Panc1 (cell line): ENCODE measurements around the gene SYNE1. TPM values are rescaled to one million over a fixed set of nuclear protein-coding genes. Genes with fewer than 3 reads are reported as not detected.

Source experiments
- ATAC-seq: fragments of 200-7000 bp; cut with Tn5 transposase; 2 replicates; pipeline ENCODE4 v1.9.1; 2020; ENCODE audit warnings: mild to moderate bottlenecking, moderate library complexity
- BruUV-seq: library from RNA; stranded (reverse); fragments of 400-500 nt; replicated peaks from 2 replicates; lab custom pipeline; 2021; lab: Mats Ljungman, UMichigan
- CTCF ChIA-PET: fragments of 300-600 bp; sonication (Branson Sonifier 250); formaldehyde crosslinking; loops from one replicate; lab custom pipeline; 2022; ENCODE audit warnings: antibody characterized with exemption; lab: Charles Lee
- POLR2A ChIA-PET: fragments of 300-600 bp; sonication (Branson Sonifier 250); formaldehyde crosslinking; loops from one replicate; lab custom pipeline; 2022; ENCODE audit warnings: antibody characterized with exemption; lab: Charles Lee
- DNase-seq: peaks from one replicate; pipeline ENCODE4 v3.0.0-alpha.2; 2010; ENCODE audit warnings: low read depth, low spot score
- H3K27ac ChIP-seq: 2 replicates; pipeline ENCODE4 v1.5.1; 2011; ENCODE audit warnings: mild to moderate bottlenecking, low read length, inconsistent platforms
- H3K27me3 ChIP-seq: fragments of 200-500 bp; sonication (Bioruptor generic); 2 replicates; pipeline ENCODE4 v1.6.0; 2014; ENCODE audit warnings: low read length, inconsistent platforms; ENCODE audit not compliant: control insufficient read depth, insufficient read depth
- H3K36me3 ChIP-seq: fragments of 200-500 bp; sonication (Bioruptor generic); 2 replicates; pipeline ENCODE4 v1.5.1; 2014; ENCODE audit warnings: inconsistent platforms, mild to moderate bottlenecking, low read length, moderate library complexity; ENCODE audit not compliant: control insufficient read depth, insufficient read depth
- H3K4me1 ChIP-seq: 2 replicates; pipeline ENCODE4 v1.5.1; 2011; ENCODE audit warnings: inconsistent platforms, mild to moderate bottlenecking, low read length, moderate library complexity; ENCODE audit not compliant: control insufficient read depth, insufficient read depth
- H3K4me3 ChIP-seq, 2 experiments: 2 replicates each; pipeline ENCODE4 v1.5.1; 2011 to 2012; ENCODE audit warnings: low read depth in 2 of 2, low read length in 2 of 2, mild to moderate bottlenecking in 2 of 2, inconsistent platforms in 1 of 2, moderate library complexity in 1 of 2
- H3K9me3 ChIP-seq: fragments of 200-500 bp; sonication (Bioruptor generic); 2 replicates; pipeline ENCODE4 v1.5.1; 2014; ENCODE audit warnings: low read depth, mild to moderate bottlenecking, inconsistent platforms, low read length, moderate library complexity; ENCODE audit not compliant: control insufficient read depth, insufficient read depth
- CTCF ChIP-seq: fragments of 450-650 bp; IDR thresholded peaks from 2 replicates; pipeline ENCODE4 v1.5.1; 2017; ENCODE audit warnings: mild to moderate bottlenecking
- POLR2AphosphoS5 ChIP-seq: IDR thresholded peaks from 2 replicates; pipeline ENCODE4 v1.6.1; 2012; ENCODE audit warnings: mild to moderate bottlenecking, low read depth, low read length, moderate library complexity
- REST ChIP-seq, 2 experiments: IDR thresholded peaks; 2 replicates each; pipeline ENCODE4 v1.6.1; 2011 to 2012; ENCODE audit warnings: low read depth in 2 of 2, control low read depth in 1 of 2, low read length in 1 of 2, mild to moderate bottlenecking in 1 of 2, moderate library complexity in 1 of 2; ENCODE audit not compliant: insufficient read depth in 1 of 2
- SIN3A ChIP-seq: IDR thresholded peaks from 2 replicates; pipeline ENCODE4 v1.6.1; 2012; ENCODE audit warnings: low read depth, mild to moderate bottlenecking, low read length, moderate library complexity, borderline replicate concordance; ENCODE audit not compliant: insufficient read depth
- TCF7L2 ChIP-seq: IDR thresholded peaks from 2 replicates; pipeline ENCODE4 v1.6.1; 2011; ENCODE audit warnings: mild to moderate bottlenecking, low read depth, low read length, inconsistent platforms
- in situ Hi-C: cut with HindIII; loops from 2 replicates; pipeline ENCODE4 v1.10.0; 2016; ENCODE audit warnings: low sequenced_read_pairs, low pct_unique_long_range_greater_than_20kb
- intact Hi-C: fragments of 100-400 bp; cut with micrococcal nuclease; formaldehyde crosslinking; loops from one replicate; pipeline ENCODE4 v1.10.0; 2022; ENCODE audit not compliant: unreplicated experiment
- total RNA-seq: library from RNA; stranded (reverse); gene quantifications from one replicate; pipeline ENCODE4 v1.2.1, GENCODE V29; 2021; ENCODE audit not compliant: unreplicated experiment

Gene SYNE1
- total RNA-seq, 1 experiment from 2014 or later: 3.2 TPM

- in situ Hi-C loops: no loop called here
- no peak for ATAC-seq
These were observed 359.3 kb downstream of the SYNE1 start for GRCh38 chr6:152277826-152278329.

GRCh38 chr6:152273638-152274037 is 363.5 kb downstream of the SYNE1 start:
- in situ Hi-C loops (no loop called here), intact Hi-C loops (no loop called here)
- ChIA-PET CTCF (no interaction called here), POLR2A (no interaction called here)
- Histone ChIP-seq H3K9me3 (no peaks in the 10 kb centered on the region), H3K4me1 (no peaks in the 10 kb centered on the region), H3K36me3 (no peaks in the 10 kb centered on the region), H3K27me3 (no peaks in the 10 kb centered on the region; the same call in 1 of the 2 replicates), H3K4me3 (no peak overlapping the region), H3K27ac (no peak overlapping the region)
- BruUV-seq: no TSS peak
- ATAC-seq: no peak
- no peak for DNase-seq
- TF ChIP-seq SIN3A: no peak
- no peak for TF ChIP-seq CTCF
- no peak for TF ChIP-seq POLR2AphosphoS5
- TF ChIP-seq REST (IDR thresholded peaks at IDR 0.05; ENCODE audit: insufficient read depth in 1 of 2, low read depth in 2 of 2, low read length in 1 of 2): no peak
- TF ChIP-seq TCF7L2: no peak

More at GRCh38 chr6:152277826-152278329, 359.3 kb downstream of the SYNE1 start:
- intact Hi-C loops: no loop called here
- CTCF ChIA-PET: no interaction called here
- Histone ChIP-seq H3K27ac (no peak overlapping the region), H3K4me3 (no peak overlapping the region), H3K9me3 (no peaks in the 10 kb centered on the region), H3K4me1 (no peaks in the 10 kb centered on the region), H3K27me3 (no peaks in the 10 kb centered on the region), H3K36me3 (no peaks in the 10 kb centered on the region)
- TF ChIP-seq SIN3A: no peak
- TF ChIP-seq CTCF: no peak
- TF ChIP-seq TCF7L2: no peak
- no peak for TF ChIP-seq REST (IDR thresholded peaks at IDR 0.05; ENCODE audit: insufficient read depth in 1 of 2, low read depth in 2 of 2, low read length in 1 of 2)
- no peak for TF ChIP-seq POLR2AphosphoS5
- DNase-seq: no peak
- BruUV-seq: no TSS peak
- POLR2A ChIA-PET: interaction anchor here (0.6 kb wide), 1 partner anchor 271 kb away, joined by 3 read pairs; no protein-coding TSS in a partner anchor
